ENCODE results near the gene C1orf226.
A peak's percentile ranks its signal among the peaks of the same experiment; 100 is the strongest.

Gene C1orf226

DNA sequence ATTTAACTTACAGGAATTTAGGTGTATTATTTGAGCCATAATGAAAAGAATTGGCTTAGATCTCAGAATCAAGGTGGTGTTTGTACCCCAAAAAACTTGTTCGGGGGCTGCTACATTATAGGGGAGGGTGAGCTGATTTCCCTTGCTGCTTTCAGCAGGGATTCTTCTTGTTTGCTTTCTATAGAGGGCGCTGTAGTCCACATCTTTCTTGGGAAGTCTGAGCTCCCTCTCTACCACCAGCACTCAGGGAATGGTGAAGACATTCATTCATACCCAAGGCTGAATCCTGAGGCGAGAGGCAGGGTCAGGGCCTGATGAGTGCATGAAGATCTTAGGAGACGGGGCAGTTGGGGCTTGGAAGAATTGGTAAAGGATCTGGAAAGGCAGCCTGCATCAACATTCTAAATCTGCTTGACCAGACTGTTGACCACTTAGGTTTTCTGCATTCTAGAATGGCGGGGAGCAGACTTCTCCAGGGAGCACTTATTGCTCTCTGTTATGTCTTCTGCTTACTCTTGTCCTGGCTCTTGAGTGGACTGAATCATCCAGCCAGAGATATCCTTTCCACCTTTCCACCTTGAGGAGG is 23.8 kb upstream of the C1orf226 start:
- DNase-seq: peak; percentile 30

DNA sequence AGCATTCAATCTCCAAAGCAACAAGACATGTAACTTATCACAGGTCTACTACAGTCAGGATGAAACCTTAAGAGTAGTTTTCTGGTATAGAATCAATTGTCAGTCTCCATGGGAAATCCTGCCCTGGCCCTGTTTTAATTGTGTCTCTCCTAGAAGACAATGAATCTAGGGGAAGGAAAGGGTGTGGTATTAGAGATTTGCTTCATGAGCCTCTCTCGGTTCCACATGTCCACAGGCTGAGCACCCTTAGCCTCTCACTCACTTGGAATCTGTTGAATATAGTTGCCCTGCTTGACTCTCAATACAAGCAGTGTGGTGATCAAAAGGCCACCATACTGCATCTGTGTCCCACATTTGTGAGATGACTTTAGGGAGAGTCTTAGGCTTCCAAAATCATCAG is 22.6 kb upstream of the C1orf226 start:
- Histone ChIP-seq H3K36me3 (no peaks in the 10 kb centered on the region), H3K4me1 (no peaks in the 10 kb centered on the region), H3K4me3 (ENCODE audit: low read depth, low read length) (no peak overlapping the region), H3K27me3 (no peaks in the 10 kb centered on the region), H3K9me3 (peaks cover 2% of the 10 kb centered on the region; the same call in 1 of the 2 replicates)
- TF ChIP-seq, protein P1, sequence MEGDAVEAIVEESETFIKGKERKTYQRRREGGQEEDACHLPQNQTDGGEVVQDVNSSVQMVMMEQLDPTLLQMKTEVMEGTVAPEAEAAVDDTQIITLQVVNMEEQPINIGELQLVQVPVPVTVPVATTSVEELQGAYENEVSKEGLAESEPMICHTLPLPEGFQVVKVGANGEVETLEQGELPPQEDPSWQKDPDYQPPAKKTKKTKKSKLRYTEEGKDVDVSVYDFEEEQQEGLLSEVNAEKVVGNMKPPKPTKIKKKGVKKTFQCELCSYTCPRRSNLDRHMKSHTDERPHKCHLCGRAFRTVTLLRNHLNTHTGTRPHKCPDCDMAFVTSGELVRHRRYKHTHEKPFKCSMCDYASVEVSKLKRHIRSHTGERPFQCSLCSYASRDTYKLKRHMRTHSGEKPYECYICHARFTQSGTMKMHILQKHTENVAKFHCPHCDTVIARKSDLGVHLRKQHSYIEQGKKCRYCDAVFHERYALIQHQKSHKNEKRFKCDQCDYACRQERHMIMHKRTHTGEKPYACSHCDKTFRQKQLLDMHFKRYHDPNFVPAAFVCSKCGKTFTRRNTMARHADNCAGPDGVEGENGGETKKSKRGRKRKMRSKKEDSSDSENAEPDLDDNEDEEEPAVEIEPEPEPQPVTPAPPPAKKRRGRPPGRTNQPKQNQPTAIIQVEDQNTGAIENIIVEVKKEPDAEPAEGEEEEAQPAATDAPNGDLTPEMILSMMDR (IDR thresholded peaks at IDR 0.05; ENCODE audit: low read depth, low read length): no peak
- no peak for DNase-seq

More for the DNA sequence above, 23.8 kb upstream of the C1orf226 start:
- Histone ChIP-seq H3K4me1 (no peaks in the 10 kb centered on the region), H3K4me3 (ENCODE audit: low read depth, low read length) (no peak overlapping the region), H3K9me3 (peaks cover 2% of the 10 kb centered on the region; the same call in 1 of the 2 replicates), H3K27me3 (no peaks in the 10 kb centered on the region), H3K36me3 (no peaks in the 10 kb centered on the region)
- TF ChIP-seq, protein P1 (IDR thresholded peaks at IDR 0.05; ENCODE audit: low read depth, low read length): peak; percentile 71

DNA sequence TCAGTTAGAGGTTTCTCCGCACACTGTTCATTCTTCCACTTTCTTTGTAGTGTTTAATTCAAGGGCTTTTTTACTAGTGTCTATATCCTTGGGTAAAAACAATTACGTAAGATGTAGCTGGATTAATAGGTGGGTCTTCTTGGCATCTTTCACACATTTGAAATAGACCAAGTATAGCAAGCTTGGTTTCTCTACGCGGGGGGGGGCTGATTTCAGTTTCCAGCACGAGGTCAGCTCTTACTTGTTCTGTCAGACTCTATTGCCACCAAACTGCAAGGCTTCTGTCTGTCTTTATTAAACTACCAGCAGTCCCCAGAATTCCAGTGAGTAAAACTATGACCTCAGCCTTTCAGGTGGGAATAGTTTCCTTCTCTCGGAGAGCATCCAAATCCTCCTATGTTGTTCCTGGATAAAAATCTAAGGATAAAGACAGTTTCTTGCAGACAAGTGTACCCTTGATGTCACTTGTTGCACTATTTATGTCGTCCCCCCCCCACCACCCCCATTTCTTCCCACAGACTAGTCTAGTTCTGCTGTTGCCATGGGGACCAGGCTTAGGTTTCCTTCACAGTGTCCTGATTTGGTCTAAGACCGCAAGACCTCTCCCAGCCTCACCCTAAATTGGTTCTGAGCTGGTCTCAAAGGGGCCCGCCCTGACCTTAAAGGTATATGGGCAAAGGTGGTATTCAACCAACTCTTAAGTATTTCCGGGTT is 21.8 kb upstream of the C1orf226 start:
- Histone ChIP-seq H3K36me3 (no peaks in the 10 kb centered on the region), H3K9me3 (peaks cover 2% of the 10 kb centered on the region; the same call in 1 of the 2 replicates), H3K4me1 (no peaks in the 10 kb centered on the region), H3K27me3 (no peaks in the 10 kb centered on the region), H3K4me3 (ENCODE audit: low read depth, low read length) (no peak overlapping the region)
- TF ChIP-seq, protein P1 (IDR thresholded peaks at IDR 0.05; ENCODE audit: low read depth, low read length): no peak
- no peak for DNase-seq

DNA sequence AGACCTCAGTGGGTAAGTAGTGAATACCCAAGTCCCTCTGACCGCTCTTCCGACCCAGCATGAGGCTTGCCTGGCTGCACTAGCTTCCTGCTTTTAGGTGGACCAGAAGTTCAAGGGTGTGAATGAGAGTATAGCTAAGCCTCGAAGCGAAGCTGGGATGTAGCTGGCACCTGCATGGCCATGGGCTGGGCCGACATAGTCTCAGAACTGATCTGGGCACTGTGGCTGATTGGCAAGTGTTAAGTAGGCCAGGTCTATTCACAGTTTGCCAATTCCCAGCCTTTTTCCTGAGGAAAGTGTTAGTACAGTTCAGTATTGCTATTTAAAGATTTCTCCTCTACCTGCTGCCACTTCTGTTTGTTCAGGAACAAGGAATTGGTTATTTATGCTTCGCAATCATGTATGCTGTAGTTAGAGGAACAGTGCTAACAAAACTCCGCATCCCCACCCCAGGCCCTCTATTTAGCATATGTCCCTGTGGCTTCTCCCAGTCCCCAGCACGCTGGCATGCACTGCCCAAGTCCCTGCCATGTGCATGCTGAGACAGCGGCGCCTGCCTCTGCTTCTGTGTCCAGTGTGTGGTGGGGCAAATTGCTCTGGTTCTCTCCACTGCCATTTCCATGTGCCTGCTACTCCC is 21.2 kb upstream of the C1orf226 start:
- peaks cover 2% of the 10 kb centered on the region; the same call in 1 of the 2 replicates for H3K9me3 ChIP-seq
- H3K36me3 ChIP-seq: no peaks in the 10 kb centered on the region
- no peaks in the 10 kb centered on the region for H3K4me1 ChIP-seq
- TF ChIP-seq, protein P1 (IDR thresholded peaks at IDR 0.05; ENCODE audit: low read depth, low read length): no peak
- H3K27me3 ChIP-seq: no peaks in the 10 kb centered on the region
- no peak for DNase-seq
- H3K4me3 ChIP-seq (ENCODE audit: low read depth, low read length): no peak overlapping the region

DNA sequence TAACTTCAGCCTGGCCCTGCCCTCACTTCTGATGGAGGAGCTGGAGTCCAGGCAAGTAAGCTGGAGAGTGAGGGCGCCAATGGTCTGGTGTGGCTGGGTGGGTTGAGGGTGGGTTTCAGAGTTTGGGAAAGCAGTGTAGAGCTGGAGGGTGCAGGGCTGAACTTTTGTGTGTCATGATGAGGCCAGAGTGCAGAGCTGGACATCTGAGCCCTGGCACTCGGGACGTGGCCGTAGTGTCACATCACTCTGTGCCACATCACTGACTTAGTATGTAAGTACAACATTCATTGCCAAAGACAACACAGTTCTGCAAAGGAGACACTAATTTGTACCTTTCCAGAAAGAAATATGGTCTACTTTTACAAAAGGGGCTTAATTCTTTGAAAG is 20.7 kb upstream of the C1orf226 start:
- no peak for DNase-seq
- H3K27me3 ChIP-seq: no peaks in the 10 kb centered on the region
- H3K9me3 ChIP-seq: peaks cover 2% of the 10 kb centered on the region; the same call in 1 of the 2 replicates
- no peaks in the 10 kb centered on the region for H3K36me3 ChIP-seq
- no peak overlapping the region for H3K4me3 ChIP-seq (ENCODE audit: low read depth, low read length)
- TF ChIP-seq, protein P1 (IDR thresholded peaks at IDR 0.05; ENCODE audit: low read depth, low read length): no peak
- no peaks in the 10 kb centered on the region for H3K4me1 ChIP-seq
